SKM-1 treated with dmso at 0.1 percent for 144 hours (cell line): ENCODE results near the gene MORN1.

ENCODE experiments used
- DNase-seq: peaks from one replicate; lab custom pipeline; 2025; ENCODE audit not compliant: unreplicated experiment; lab: John Stamatoyannopoulos, UW

Gene MORN1

GRCh38 chr1:2323451-2323974 is 67.8 kb downstream of the MORN1 start:
- no peak for DNase-seq

GRCh38 chr1:2322581-2323211 is 68.7 kb downstream of the MORN1 start:
- no peak for DNase-seq

- no peak for DNase-seq
These were observed 69.2 kb downstream of the MORN1 start for GRCh38 chr1:2322065-2322571.

GRCh38 chr1:2320760-2321667 is 70.3 kb downstream of the MORN1 start:
- no peak for DNase-seq

GRCh38 chr1:2320006-2320405 is 71.3 kb downstream of the MORN1 start:
- DNase-seq = no peak

GRCh38 chr1:2319291-2319690 is 72.1 kb downstream of the MORN1 start:
- no peak for DNase-seq

GRCh38 chr1:2318314-2319278 is 72.8 kb downstream of the MORN1 start:
- DNase-seq = no peak

GRCh38 chr1:2317230-2318065 is 73.9 kb downstream of the MORN1 start:
- no peak for DNase-seq

GRCh38 chr1:2316451-2316961 is 74.8 kb downstream of the MORN1 start:
- no peak for DNase-seq

GRCh38 chr1:2315674-2316450 is 75.5 kb downstream of the MORN1 start:
- no peak for DNase-seq

- no peak for DNase-seq
These were observed 76.3 kb downstream of the MORN1 start for GRCh38 chr1:2314803-2315673.

- DNase-seq = no peak
These were observed 77.0 kb downstream of the MORN1 start for GRCh38 chr1:2314273-2314802.

GRCh38 chr1:2313651-2314261 is 77.6 kb downstream of the MORN1 start:
- DNase-seq = no peak

GRCh38 chr1:2312515-2313301 is 78.6 kb downstream of the MORN1 start:
- DNase-seq = no peak

GRCh38 chr1:2312160-2312514 is 79.2 kb downstream of the MORN1 start:
- no peak for DNase-seq

- peak; percentile 36 for DNase-seq
These were observed 79.9 kb downstream of the MORN1 start for GRCh38 chr1:2311184-2312032.
